Endothelial cell of umbilical vein (primary cell): ENCODE measurements around the gene CLCN4. TPM values are rescaled to one million over a fixed set of nuclear protein-coding genes. Genes with fewer than 3 reads are reported as not detected.

Source experiments
- BruUV-seq: library from RNA; stranded (reverse); fragments of 400-500 nt; replicated peaks from 2 replicates; lab custom pipeline; 2021; lab: Mats Ljungman, UMichigan
- CTCF ChIA-PET: fragments of 300-600, 350-600 bp; sonication (Branson Sonifier 250); formaldehyde crosslinking; loops from one replicate; lab custom pipeline; 2021; ENCODE audit warnings: antibody characterized with exemption, inconsistent platforms; lab: Charles Lee
- POLR2A ChIA-PET: fragments of 300-600, 350-600 bp; sonication (Branson Sonifier 250); formaldehyde crosslinking; loops from one replicate; lab custom pipeline; 2021; ENCODE audit warnings: antibody characterized with exemption, inconsistent platforms; lab: Charles Lee
- DNase-seq: peaks from one replicate; pipeline ENCODE4 v3.0.0-alpha.2; 2011; ENCODE audit warnings: low read depth, low spot score
- FAIRE-seq: peaks from 2 replicates; lab custom pipeline; 2011; peaks lifted over from hg19 to GRCh38; lab: Jason Lieb, UNC
- H2AFZ ChIP-seq: 2 replicates; pipeline ENCODE4 v1.6.0; 2012; ENCODE audit warnings: low read depth, low read length, control low read depth, inconsistent platforms
- H3K27ac ChIP-seq: 2 replicates; pipeline ENCODE4 v1.5.1; 2011; ENCODE audit warnings: low read depth, mild to moderate bottlenecking, control low read depth, low read length, moderate library complexity; ENCODE audit not compliant: insufficient read depth
- H3K27me3 ChIP-seq, 2 experiments: 2 replicates each; pipeline versions ENCODE4 v1.6.0 to v1.6.1; 2011; ENCODE audit warnings: low read length in 2 of 2, mixed read lengths in 1 of 2; ENCODE audit not compliant: control insufficient read depth in 2 of 2, insufficient read depth in 2 of 2
- H3K36me3 ChIP-seq, 2 experiments: 2 replicates in 1 of 2; 3 replicates in 1 of 2; pipeline ENCODE4 v1.5.1; 2011; ENCODE audit warnings: low read length in 2 of 2, mild to moderate bottlenecking in 1 of 2, moderate library complexity in 1 of 2; ENCODE audit not compliant: control insufficient read depth in 2 of 2, insufficient read depth in 2 of 2; ENCODE audit errors: extremely low read depth in 1 of 2
- H3K4me1 ChIP-seq: 3 replicates; pipeline ENCODE4 v1.5.1; 2011; ENCODE audit warnings: mild to moderate bottlenecking, low read length; ENCODE audit not compliant: control insufficient read depth, insufficient read depth; ENCODE audit errors: extremely low read depth
- H3K4me2 ChIP-seq: 2 replicates; pipeline ENCODE4 v1.6.1; 2011; ENCODE audit warnings: low read length, control low read depth, mixed read lengths; ENCODE audit not compliant: insufficient read depth
- H3K4me3 ChIP-seq, 3 experiments: fragments of 200-600 bp in 1 of 3; sonication (generic), shearing (Covaris generic) in 1 of 3; replicated peaks in 1 of 3; 2 replicates each; pipeline ENCODE4 v1.5.1; 2011 to 2016; ENCODE audit warnings: control low read depth in 3 of 3, low read length in 3 of 3, mild to moderate bottlenecking in 2 of 3, inconsistent platforms in 1 of 3, low read depth in 1 of 3, moderate library complexity in 1 of 3; ENCODE audit not compliant: insufficient read depth in 1 of 3
- H3K79me2 ChIP-seq: 2 replicates; pipeline ENCODE4 v1.6.0; 2012; ENCODE audit warnings: low read length, inconsistent platforms; ENCODE audit not compliant: control insufficient read depth, insufficient read depth
- H3K9ac ChIP-seq: replicated peaks from 2 replicates; pipeline ENCODE3; 2011; ENCODE audit warnings: low read length, control low read depth; ENCODE audit not compliant: insufficient read depth; ENCODE audit errors: extremely low read depth
- H3K9me1 ChIP-seq: replicated peaks from 3 replicates; pipeline ENCODE4 v1.6.0; 2011; ENCODE audit warnings: mild to moderate bottlenecking, low read length; ENCODE audit not compliant: control insufficient read depth, insufficient read depth; ENCODE audit errors: extremely low read depth
- H3K9me3 ChIP-seq: replicated peaks from 2 replicates; pipeline ENCODE4 v1.5.1; 2012; ENCODE audit warnings: low read length, inconsistent platforms; ENCODE audit not compliant: control insufficient read depth, insufficient read depth
- H4K20me1 ChIP-seq: replicated peaks from 2 replicates; pipeline ENCODE3; 2011; ENCODE audit warnings: mild to moderate bottlenecking, low read length; ENCODE audit not compliant: control insufficient read depth, insufficient read depth; ENCODE audit errors: extremely low read depth
- CTCF ChIP-seq, 2 donors: IDR thresholded peaks; 1 replicate in 1 of 2; 2 replicates in 1 of 2; pipeline ENCODE4 v1.5.1; 2011; ENCODE audit warnings: low read length in 2 of 2, mild to moderate bottlenecking in 2 of 2, moderate library complexity in 2 of 2, control low read depth in 1 of 2, inconsistent platforms in 1 of 2, low read depth in 1 of 2; ENCODE audit not compliant: insufficient read depth in 1 of 2; ENCODE audit errors: extremely low read depth in 1 of 2
- EZH2 ChIP-seq: IDR thresholded peaks from 2 replicates; pipeline ENCODE4 v1.6.1; 2012; ENCODE audit warnings: borderline replicate concordance, low read depth, mild to moderate bottlenecking, moderate library complexity, low read length, inconsistent platforms; ENCODE audit not compliant: severe bottlenecking
- FOS ChIP-seq: IDR thresholded peaks from 2 replicates; pipeline ENCODE4 v1.6.1; 2011; ENCODE audit warnings: mild to moderate bottlenecking, low read length, moderate library complexity, borderline replicate concordance; ENCODE audit not compliant: insufficient read depth
- GATA2 ChIP-seq: IDR thresholded peaks from 2 replicates; pipeline ENCODE4 v1.7.0; 2011; ENCODE audit warnings: low read depth, mild to moderate bottlenecking, moderate library complexity, mixed read lengths, low read length; ENCODE audit not compliant: insufficient read length, insufficient read depth
- JUN ChIP-seq: IDR thresholded peaks from 2 replicates; pipeline ENCODE4 v1.6.1; 2011; ENCODE audit warnings: borderline replicate concordance, low read depth; ENCODE audit not compliant: insufficient read length, insufficient read depth
- MYC ChIP-seq: IDR thresholded peaks from one replicate; pipeline ENCODE4 v1.6.1; 2011; ENCODE audit warnings: mild to moderate bottlenecking, low read depth, low read length
- POLR2A ChIP-seq: IDR thresholded peaks from 2 replicates; pipeline ENCODE4 v1.6.1; 2012; ENCODE audit warnings: low read depth, mild to moderate bottlenecking, control low read depth, low read length
- POLR2AphosphoS5 ChIP-seq: IDR thresholded peaks from 2 replicates; pipeline ENCODE4 v1.6.1; 2012; ENCODE audit warnings: low read depth, mild to moderate bottlenecking, control low read depth, low read length, moderate library complexity; ENCODE audit not compliant: insufficient read depth
- dilution Hi-C: fragments of 300-500 bp; cut with MboI; formaldehyde crosslinking; loops from one replicate; pipeline ENCODE4 v1.15.0; 2019; ENCODE audit warnings: low sequenced_read_pairs; ENCODE audit not compliant: extremely low pct_ligation_motif_present
- intact Hi-C: fragments of 100-400 bp; cut with micrococcal nuclease; formaldehyde crosslinking; loops from one replicate; pipeline ENCODE4 v1.10.0; 2022
- polyA plus RNA-seq, 4 experiments: library from polyadenylated mRNA; depleted of rRNA in 3 of 4; stranded (reverse) in 3 of 4; unstranded in 1 of 4; fragments of >200 nt; gene quantifications; 2 replicates each; pipeline versions ENCODE4 v1.2.1 to v1.2.3, GENCODE V29; 2011 to 2012; ENCODE audit warnings: missing spikeins in 1 of 4
- total RNA-seq: library from RNA; stranded (reverse); gene quantifications from 2 replicates; pipeline ENCODE4 v1.2.3, GENCODE V29; 2021
- TF ChIP-seq, protein P1 (sequence below): IDR thresholded peaks from 2 replicates; pipeline ENCODE4 v1.6.1; 2011; ENCODE audit not compliant: insufficient read depth, insufficient read length

CLCN4 gene
- total and polyA plus RNA-seq, 2 donors (not counting 3 experiments of a cell fraction or from before 2014, with no cell fraction given): 7.6 to 19.8 TPM

- Histone ChIP-seq H3K27me3 (no peaks in the 10 kb centered on the region), H3K4me2 (no peak overlapping the region), H3K4me1 (no peaks in the 10 kb centered on the region), H3K9me3 (no peaks in the 10 kb centered on the region), H2AFZ (no peak overlapping the region), H3K79me2 (no peaks in the 10 kb centered on the region), H3K36me3 (no peaks in the 10 kb centered on the region), H3K9ac (no peak overlapping the region), H3K27ac (no peak overlapping the region), H3K4me3 (no peak overlapping the region), H4K20me1 (no peaks in the 10 kb centered on the region), H3K9me1 (no peaks in the 10 kb centered on the region)
- CTCF ChIA-PET: no interaction called here
- FAIRE-seq (no peak), DNase-seq (no peak)
- TF ChIP-seq FOS: no peak
- no peak for TF ChIP-seq GATA2
- TF ChIP-seq POLR2AphosphoS5: no peak
- TF ChIP-seq POLR2A: no peak
- TF ChIP-seq EZH2: no peak
- TF ChIP-seq MYC: no peak
- no peak for TF ChIP-seq CTCF (IDR thresholded peaks at IDR 0.05; ENCODE audit: extremely low read depth in 1 of 2, insufficient read depth in 1 of 2, low read depth in 1 of 2, low read length in 2 of 2)
- TF ChIP-seq JUN: no peak
- TF ChIP-seq, protein P1, sequence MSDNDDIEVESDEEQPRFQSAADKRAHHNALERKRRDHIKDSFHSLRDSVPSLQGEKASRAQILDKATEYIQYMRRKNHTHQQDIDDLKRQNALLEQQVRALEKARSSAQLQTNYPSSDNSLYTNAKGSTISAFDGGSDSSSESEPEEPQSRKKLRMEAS: no peak
- dilution Hi-C loops (no loop called here), intact Hi-C loops (no loop called here)
- POLR2A ChIA-PET: no interaction called here
- BruUV-seq: no TSS peak
Measured at GRCh38 chrX:10230222-10230621, 73.4 kb downstream of the CLCN4 start.
